ENCODE measurements around the gene THEMIS. TPM values are rescaled to one million over a fixed set of nuclear protein-coding genes. Genes with fewer than 3 reads are reported as not detected.

Gene THEMIS
- total and polyA plus RNA-seq, 10 of the 15 experiments (the other 5 are each of a cell fraction or from before 2014, with no cell fraction given) = 0.06 to 1.5 (median 0.08) TPM; not detected in 6

DNA sequence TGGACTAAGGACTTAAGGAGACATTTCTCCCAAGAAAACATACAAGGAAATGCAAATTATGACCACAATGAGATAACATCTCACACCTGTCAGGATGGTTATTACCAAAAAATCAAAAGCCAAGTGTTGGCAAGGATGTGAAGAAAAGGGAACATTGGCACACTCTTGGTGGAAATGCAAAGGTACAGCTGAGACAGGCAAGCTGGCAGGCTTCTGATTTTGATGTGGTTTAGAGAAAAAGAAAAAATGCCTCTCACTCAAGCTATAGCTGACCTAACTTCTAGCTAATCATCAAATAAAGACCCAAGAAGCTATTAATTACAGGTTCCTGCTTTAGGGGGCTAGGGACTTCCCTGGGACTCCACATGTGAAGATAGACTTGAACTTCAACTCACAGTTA is 139.8 kb downstream of the THEMIS start (continued):
- TF ChIP-seq, protein P1, sequence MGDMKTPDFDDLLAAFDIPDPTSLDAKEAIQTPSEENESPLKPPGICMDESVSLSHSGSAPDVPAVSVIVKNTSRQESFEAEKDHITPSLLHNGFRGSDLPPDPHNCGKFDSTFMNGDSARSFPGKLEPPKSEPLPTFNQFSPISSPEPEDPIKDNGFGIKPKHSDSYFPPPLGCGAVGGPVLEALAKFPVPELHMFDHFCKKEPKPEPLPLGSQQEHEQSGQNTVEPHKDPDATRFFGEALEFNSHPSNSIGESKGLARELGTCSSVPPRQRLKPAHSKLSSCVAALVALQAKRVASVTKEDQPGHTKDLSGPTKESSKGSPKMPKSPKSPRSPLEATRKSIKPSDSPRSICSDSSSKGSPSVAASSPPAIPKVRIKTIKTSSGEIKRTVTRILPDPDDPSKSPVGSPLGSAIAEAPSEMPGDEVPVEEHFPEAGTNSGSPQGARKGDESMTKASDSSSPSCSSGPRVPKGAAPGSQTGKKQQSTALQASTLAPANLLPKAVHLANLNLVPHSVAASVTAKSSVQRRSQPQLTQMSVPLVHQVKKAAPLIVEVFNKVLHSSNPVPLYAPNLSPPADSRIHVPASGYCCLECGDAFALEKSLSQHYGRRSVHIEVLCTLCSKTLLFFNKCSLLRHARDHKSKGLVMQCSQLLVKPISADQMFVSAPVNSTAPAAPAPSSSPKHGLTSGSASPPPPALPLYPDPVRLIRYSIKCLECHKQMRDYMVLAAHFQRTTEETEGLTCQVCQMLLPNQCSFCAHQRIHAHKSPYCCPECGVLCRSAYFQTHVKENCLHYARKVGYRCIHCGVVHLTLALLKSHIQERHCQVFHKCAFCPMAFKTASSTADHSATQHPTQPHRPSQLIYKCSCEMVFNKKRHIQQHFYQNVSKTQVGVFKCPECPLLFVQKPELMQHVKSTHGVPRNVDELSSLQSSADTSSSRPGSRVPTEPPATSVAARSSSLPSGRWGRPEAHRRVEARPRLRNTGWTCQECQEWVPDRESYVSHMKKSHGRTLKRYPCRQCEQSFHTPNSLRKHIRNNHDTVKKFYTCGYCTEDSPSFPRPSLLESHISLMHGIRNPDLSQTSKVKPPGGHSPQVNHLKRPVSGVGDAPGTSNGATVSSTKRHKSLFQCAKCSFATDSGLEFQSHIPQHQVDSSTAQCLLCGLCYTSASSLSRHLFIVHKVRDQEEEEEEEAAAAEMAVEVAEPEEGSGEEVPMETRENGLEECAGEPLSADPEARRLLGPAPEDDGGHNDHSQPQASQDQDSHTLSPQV (IDR thresholded peaks at IDR 0.05) = no peak
- TF ChIP-seq MYC (IDR thresholded peaks at IDR 0.05; ENCODE audit: insufficient read depth, insufficient read length, insufficient replicate concordance, low read length, severe bottlenecking) = no peak

DNA sequence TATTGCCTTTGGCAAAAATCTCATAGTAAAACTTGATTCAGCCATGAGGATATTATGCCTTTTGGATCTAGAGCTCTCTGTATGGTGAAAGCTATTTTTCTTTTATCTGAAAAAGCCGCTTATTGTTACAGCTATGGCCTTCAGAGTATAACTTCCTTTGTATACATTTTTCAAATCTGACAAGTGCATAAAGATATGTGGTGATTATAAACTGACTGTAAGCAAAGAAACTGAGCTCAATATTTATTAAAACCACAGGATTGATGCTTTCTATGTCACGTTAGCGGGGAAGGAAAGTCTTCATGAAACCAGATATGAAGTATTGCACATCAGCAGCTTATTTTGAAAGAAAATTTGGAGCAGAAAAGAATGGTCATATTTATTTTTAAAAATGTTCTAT is 151.8 kb downstream of the THEMIS start:
- no TSS peak for BruUV-seq (replicated peaks)
- ATAC-seq = no peak
- Histone ChIP-seq H3K27ac (ENCODE audit: control insufficient read depth, insufficient read depth) (no peak overlapping the region), H3K9me3 (replicated peaks; ENCODE audit: control insufficient read depth, insufficient read depth, low read length) (no peaks in the 10 kb centered on the region), H2AFZ (ENCODE audit: control insufficient read depth, low read depth, low read length) (no peak overlapping the region), H3K27me3 (replicated peaks in 1 of 2; ENCODE audit: control insufficient read depth in 2 of 2, insufficient read depth in 2 of 2, low read length in 1 of 2) (no peaks in the 10 kb centered on the region), H4K20me1 (ENCODE audit: control insufficient read depth, insufficient read depth) (no peaks in the 10 kb centered on the region), H3K4me3 (no peak overlapping the region), H3K79me2 (ENCODE audit: control insufficient read depth, insufficient read depth, low read length) (no peaks in the 10 kb centered on the region), H3K36me3 (ENCODE audit: control insufficient read depth in 2 of 2, insufficient read depth in 2 of 2, low read length in 1 of 2) (no peaks in the 10 kb centered on the region), H3K4me2 (ENCODE audit: control insufficient read depth, insufficient read depth) (no peak overlapping the region), H3K4me1 (ENCODE audit: control insufficient read depth, insufficient read depth, low read length) (no peaks in the 10 kb centered on the region), H3K9ac (ENCODE audit: control insufficient read depth, insufficient read depth, low read length) (no peak overlapping the region)
- DNase-seq (ENCODE audit: low read depth, low spot score) = no peak
- FAIRE-seq = no peak
- intact Hi-C loops (cut with micrococcal nuclease; ENCODE audit: unreplicated experiment) = no loop called here
- CTCF ChIA-PET = no interaction called here
- RAD21 ChIA-PET (ENCODE audit: unreplicated experiment) = no interaction called here
- SMC1A ChIA-PET (ENCODE audit: uncharacterized antibody, unreplicated experiment) = no interaction called here
- in situ Hi-C loops (cut with MboI) = no loop called here
- POLR2A ChIA-PET = no interaction called here
- 36% methylated on average over 3 of the region's 3 CpGs for WGBS (ENCODE audit: insufficient coverage, insufficient replicate concordance, low lambda C conversion rate, missing lambda C conversion rate)
- TF ChIP-seq, protein P2, sequence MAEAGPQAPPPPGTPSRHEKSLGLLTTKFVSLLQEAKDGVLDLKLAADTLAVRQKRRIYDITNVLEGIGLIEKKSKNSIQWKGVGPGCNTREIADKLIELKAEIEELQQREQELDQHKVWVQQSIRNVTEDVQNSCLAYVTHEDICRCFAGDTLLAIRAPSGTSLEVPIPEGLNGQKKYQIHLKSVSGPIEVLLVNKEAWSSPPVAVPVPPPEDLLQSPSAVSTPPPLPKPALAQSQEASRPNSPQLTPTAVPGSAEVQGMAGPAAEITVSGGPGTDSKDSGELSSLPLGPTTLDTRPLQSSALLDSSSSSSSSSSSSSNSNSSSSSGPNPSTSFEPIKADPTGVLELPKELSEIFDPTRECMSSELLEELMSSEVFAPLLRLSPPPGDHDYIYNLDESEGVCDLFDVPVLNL (IDR thresholded peaks at IDR 0.05; ENCODE audit: low read depth, low read length) = no peak
- TF ChIP-seq CBX5 (IDR thresholded peaks at IDR 0.05; ENCODE audit: low read depth) (no peak), ZSCAN29 (IDR thresholded peaks at IDR 0.05) (no peak), SP1 (IDR thresholded peaks at IDR 0.05; ENCODE audit: low read depth, low read length) (no peak), NR2F1 (conservative IDR thresholded peaks at IDR 0.05) (no peak), CHD2 (IDR thresholded peaks at IDR 0.05; ENCODE audit: borderline replicate concordance, low read depth, low read length) (no peak), NFXL1 (IDR thresholded peaks at IDR 0.05; ENCODE audit: borderline replicate concordance) (no peak), WRNIP1 (IDR thresholded peaks at IDR 0.05; ENCODE audit: borderline replicate concordance, low read depth, low read length) (no peak), SREBF1 (IDR thresholded peaks at IDR 0.05; ENCODE audit: low read length) (no peak), CHD4 (IDR thresholded peaks at IDR 0.05) (no peak)
- TF ChIP-seq, protein P3, sequence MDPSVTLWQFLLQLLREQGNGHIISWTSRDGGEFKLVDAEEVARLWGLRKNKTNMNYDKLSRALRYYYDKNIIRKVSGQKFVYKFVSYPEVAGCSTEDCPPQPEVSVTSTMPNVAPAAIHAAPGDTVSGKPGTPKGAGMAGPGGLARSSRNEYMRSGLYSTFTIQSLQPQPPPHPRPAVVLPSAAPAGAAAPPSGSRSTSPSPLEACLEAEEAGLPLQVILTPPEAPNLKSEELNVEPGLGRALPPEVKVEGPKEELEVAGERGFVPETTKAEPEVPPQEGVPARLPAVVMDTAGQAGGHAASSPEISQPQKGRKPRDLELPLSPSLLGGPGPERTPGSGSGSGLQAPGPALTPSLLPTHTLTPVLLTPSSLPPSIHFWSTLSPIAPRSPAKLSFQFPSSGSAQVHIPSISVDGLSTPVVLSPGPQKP (IDR thresholded peaks at IDR 0.05; ENCODE audit: low read depth, low read length) = no peak
- TF ChIP-seq, protein P4, sequence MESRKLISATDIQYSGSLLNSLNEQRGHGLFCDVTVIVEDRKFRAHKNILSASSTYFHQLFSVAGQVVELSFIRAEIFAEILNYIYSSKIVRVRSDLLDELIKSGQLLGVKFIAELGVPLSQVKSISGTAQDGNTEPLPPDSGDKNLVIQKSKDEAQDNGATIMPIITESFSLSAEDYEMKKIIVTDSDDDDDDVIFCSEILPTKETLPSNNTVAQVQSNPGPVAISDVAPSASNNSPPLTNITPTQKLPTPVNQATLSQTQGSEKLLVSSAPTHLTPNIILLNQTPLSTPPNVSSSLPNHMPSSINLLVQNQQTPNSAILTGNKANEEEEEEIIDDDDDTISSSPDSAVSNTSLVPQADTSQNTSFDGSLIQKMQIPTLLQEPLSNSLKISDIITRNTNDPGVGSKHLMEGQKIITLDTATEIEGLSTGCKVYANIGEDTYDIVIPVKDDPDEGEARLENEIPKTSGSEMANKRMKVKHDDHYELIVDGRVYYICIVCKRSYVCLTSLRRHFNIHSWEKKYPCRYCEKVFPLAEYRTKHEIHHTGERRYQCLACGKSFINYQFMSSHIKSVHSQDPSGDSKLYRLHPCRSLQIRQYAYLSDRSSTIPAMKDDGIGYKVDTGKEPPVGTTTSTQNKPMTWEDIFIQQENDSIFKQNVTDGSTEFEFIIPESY (IDR thresholded peaks at IDR 0.05) = no peak

All from GM12878 (cell line).